Measurements from ENCODE around the gene SHB.

The SHB gene

GRCh38 chr9:37903647-37904444 lies 165.2 kb downstream of the SHB start, which contains the start of gene SLC25A51:
Gene SLC25A51 (minus strand): TSS chr9:37904127. CDS start chr9:37888550, 15,577 bp downstream.
- TF ChIP-seq CTCF (IDR thresholded peaks at IDR 0.05; ENCODE audit: insufficient read depth, low read length, poor library complexity, severe bottlenecking), result peak; percentile 98
- peak; percentile 97 for DNase-seq (ENCODE audit: extremely low read depth, insufficient read length)

GRCh38 chr9:37902796-37903646 lies 166.0 kb downstream of the SHB start:
- no peaks in the 10 kb centered on the region for H3K27me3 ChIP-seq (replicated peaks; ENCODE audit: control insufficient read depth, insufficient read depth, low read length)
- H3K36me3 ChIP-seq (ENCODE audit: control insufficient read depth, insufficient read depth, low read length), result no peaks in the 10 kb centered on the region; the same call in 1 of the 2 replicates
- DNase-seq (ENCODE audit: extremely low read depth, insufficient read length), result no peak
- TF ChIP-seq CTCF (IDR thresholded peaks at IDR 0.05; ENCODE audit: insufficient read depth, low read length, poor library complexity, severe bottlenecking), result no peak
- peak overlapping the region; percentile 71 for H3K4me3 ChIP-seq (replicated peaks; ENCODE audit: low read depth, low read length)

More at GRCh38 chr9:37903647-37904444, 165.2 kb downstream of the SHB start, which contains the start of gene SLC25A51:
- H3K27me3 ChIP-seq (replicated peaks; ENCODE audit: control insufficient read depth, insufficient read depth, low read length), result no peaks in the 10 kb centered on the region
- H3K4me3 ChIP-seq (replicated peaks; ENCODE audit: low read depth, low read length), result peak within 1 kb of the TSS; percentile 71
- no peaks in the 10 kb centered on the region; the same call in 1 of the 2 replicates for H3K36me3 ChIP-seq (ENCODE audit: control insufficient read depth, insufficient read depth, low read length)

- no peak for DNase-seq (ENCODE audit: extremely low read depth, insufficient read length)
- no peaks in the 10 kb centered on the region; the same call in 1 of the 2 replicates for H3K36me3 ChIP-seq (ENCODE audit: control insufficient read depth, insufficient read depth, low read length)
- H3K4me3 ChIP-seq (replicated peaks; ENCODE audit: low read depth, low read length), result peak overlapping the region; percentile 2; the same call in 1 of the 2 replicates
- no peak for TF ChIP-seq CTCF (IDR thresholded peaks at IDR 0.05; ENCODE audit: insufficient read depth, low read length, poor library complexity, severe bottlenecking)
- no peaks in the 10 kb centered on the region for H3K27me3 ChIP-seq (replicated peaks; ENCODE audit: control insufficient read depth, insufficient read depth, low read length)
These were observed 166.9 kb downstream of the SHB start for GRCh38 chr9:37902131-37902530.

GRCh38 chr9:37899041-37899440 lies 170.0 kb downstream of the SHB start:
- no peak overlapping the region for H3K4me3 ChIP-seq (replicated peaks; ENCODE audit: low read depth, low read length)
- no peaks in the 10 kb centered on the region; the same call in 1 of the 2 replicates for H3K36me3 ChIP-seq (ENCODE audit: control insufficient read depth, insufficient read depth, low read length)
- TF ChIP-seq CTCF (IDR thresholded peaks at IDR 0.05; ENCODE audit: insufficient read depth, low read length, poor library complexity, severe bottlenecking), result no peak
- no peak for DNase-seq (ENCODE audit: extremely low read depth, insufficient read length)
- no peaks in the 10 kb centered on the region for H3K27me3 ChIP-seq (replicated peaks; ENCODE audit: control insufficient read depth, insufficient read depth, low read length)

- peaks cover 2% of the 10 kb centered on the region for H3K36me3 ChIP-seq (ENCODE audit: control insufficient read depth, insufficient read depth, low read length)
- no peaks in the 10 kb centered on the region for H3K27me3 ChIP-seq (replicated peaks; ENCODE audit: control insufficient read depth, insufficient read depth, low read length)
- H3K4me3 ChIP-seq (replicated peaks; ENCODE audit: low read depth, low read length), result no peak overlapping the region
- no peak for DNase-seq (ENCODE audit: extremely low read depth, insufficient read length)
- TF ChIP-seq CTCF (IDR thresholded peaks at IDR 0.05; ENCODE audit: insufficient read depth, low read length, poor library complexity, severe bottlenecking), result no peak
These were observed 171.4 kb downstream of the SHB start for GRCh38 chr9:37897665-37898064.

Measured in GM06990 (cell line).